Activated T-helper 2 cell treated with anti-CD3 and anti-CD28 coated beads, Interferon-gamma antibody, Interleukin-2, Interleukin-4, amounts not matched to agents 10 μg/mL and 5 μg/mL and 100 μg/mL, durations not matched to agents 14 hours and 24 hours and 36 hours (primary cell): ENCODE results near the gene LPP. TPM values are rescaled to one million over a fixed set of nuclear protein-coding genes. Genes with fewer than 3 reads are reported as not detected.

Source experiments
- DNase-seq: peaks from one replicate; pipeline ENCODE4 v3.0.0; 2021; ENCODE audit warnings: low spot score
- H3K27ac Mint-ChIP-seq: one replicate; pipeline ENCODE4 v1.8.0; 2021; ENCODE audit warnings: mixed read lengths
- H3K27me3 Mint-ChIP-seq: one replicate; pipeline ENCODE4 v1.8.0; 2021; ENCODE audit warnings: low read depth, mixed read lengths
- H3K36me3 Mint-ChIP-seq: one replicate; pipeline ENCODE4 v1.8.0; 2021; ENCODE audit warnings: low read depth, mixed read lengths
- H3K4me1 Mint-ChIP-seq: one replicate; pipeline ENCODE4 v1.8.0; 2021; ENCODE audit warnings: low read depth, mixed read lengths
- H3K4me3 Mint-ChIP-seq: one replicate; pipeline ENCODE4 v1.8.0; 2021; ENCODE audit warnings: low read depth, mild to moderate bottlenecking, moderate library complexity, mixed read lengths
- H3K9me3 Mint-ChIP-seq: one replicate; pipeline ENCODE4 v1.8.0; 2021; ENCODE audit warnings: mixed read lengths
- intact Hi-C: fragments of 100-400 bp; cut with micrococcal nuclease; formaldehyde crosslinking; loops from one replicate; pipeline ENCODE4 v1.15.1; 2023
- total RNA-seq: library from RNA; stranded (reverse); gene quantifications from 2 replicates; pipeline ENCODE4 v1.2.3, GENCODE V29; 2022

The LPP gene
- total RNA-seq, 1 donor from 2014 or later, result 54.5 TPM

DNA sequence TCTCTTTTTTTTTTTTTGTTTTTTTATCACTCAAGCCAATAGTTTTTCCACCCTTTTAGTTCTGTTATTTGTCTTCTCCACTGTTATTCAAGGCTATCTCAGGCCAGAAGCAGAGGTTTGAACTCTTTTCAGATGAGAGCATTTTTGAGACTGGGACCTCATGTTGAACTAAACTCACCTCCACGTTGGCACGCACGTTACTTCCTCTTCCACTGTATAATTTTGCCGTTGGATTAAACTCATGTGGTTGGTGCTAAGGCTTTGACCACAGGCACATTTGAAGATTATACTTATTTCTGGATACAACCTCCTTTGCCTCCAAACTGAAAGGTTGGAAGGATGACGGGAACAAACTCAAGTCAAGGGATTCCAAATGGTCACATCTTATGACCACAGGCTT is 516.5 kb downstream of the LPP start:
- intact Hi-C loops, result no loop called here
- H3K36me3 Mint-ChIP-seq, result peaks cover 4% of the 10 kb centered on the region
- no peak for DNase-seq
- no peak overlapping the region for H3K4me3 Mint-ChIP-seq
- no peaks in the 10 kb centered on the region for H3K9me3 Mint-ChIP-seq
- no peaks in the 10 kb centered on the region for H3K27me3 Mint-ChIP-seq
- no peak overlapping the region for H3K27ac Mint-ChIP-seq
- peaks cover 8% of the 10 kb centered on the region for H3K4me1 Mint-ChIP-seq

DNA sequence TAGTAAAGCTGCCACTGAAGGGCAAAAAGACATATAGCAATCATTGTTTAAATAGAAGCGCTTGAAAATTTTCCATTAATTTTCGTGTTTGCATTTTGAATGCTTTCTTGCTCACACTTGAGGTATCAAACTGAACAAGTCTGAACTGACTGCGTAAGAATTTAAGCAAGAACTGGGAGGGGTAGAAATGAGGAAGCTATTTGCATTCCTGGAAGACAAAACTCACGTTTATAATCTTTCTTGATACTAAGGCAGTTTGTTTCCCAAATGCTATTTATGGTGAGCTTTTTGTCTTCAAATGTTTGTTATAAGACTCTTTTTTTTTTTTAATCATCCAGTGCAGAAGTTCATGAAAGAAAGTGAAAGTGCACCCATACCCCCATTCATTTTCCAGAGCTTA is 518.0 kb downstream of the LPP start:
- DNase-seq, result no peak
- Mint-ChIP-seq H3K27ac (no peak overlapping the region), H3K4me3 (no peak overlapping the region), H3K27me3 (no peaks in the 10 kb centered on the region), H3K9me3 (no peaks in the 10 kb centered on the region), H3K4me1 (peaks cover 8% of the 10 kb centered on the region), H3K36me3 (peaks cover 4% of the 10 kb centered on the region)
- intact Hi-C loops, result no loop called here

DNA sequence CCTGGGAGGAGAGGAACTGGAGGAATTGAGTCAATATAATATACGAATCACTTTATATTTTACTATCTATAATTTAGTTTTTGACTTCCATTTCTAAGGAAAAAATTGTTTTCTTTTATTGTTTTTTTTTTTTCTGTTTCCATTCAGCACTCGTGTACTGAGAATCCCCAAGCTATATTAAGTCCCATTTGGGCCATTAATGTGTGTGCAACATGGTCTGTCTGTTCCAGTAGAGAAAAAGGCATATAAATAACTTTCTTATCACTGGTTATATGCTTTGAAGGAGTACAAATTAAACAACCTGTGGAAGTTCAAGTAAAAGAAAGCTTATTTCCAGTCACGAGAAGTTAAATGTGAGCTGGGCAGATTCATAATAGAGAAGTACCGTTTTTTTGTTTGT is 518.9 kb downstream of the LPP start:
- H3K4me3 Mint-ChIP-seq, result no peak overlapping the region
- H3K27me3 Mint-ChIP-seq, result no peaks in the 10 kb centered on the region
- H3K36me3 Mint-ChIP-seq, result peaks cover 4% of the 10 kb centered on the region
- no peak overlapping the region for H3K27ac Mint-ChIP-seq
- H3K9me3 Mint-ChIP-seq, result no peaks in the 10 kb centered on the region
- no peak for DNase-seq
- H3K4me1 Mint-ChIP-seq, result peaks cover 3% of the 10 kb centered on the region
- intact Hi-C loops, result no loop called here

DNA sequence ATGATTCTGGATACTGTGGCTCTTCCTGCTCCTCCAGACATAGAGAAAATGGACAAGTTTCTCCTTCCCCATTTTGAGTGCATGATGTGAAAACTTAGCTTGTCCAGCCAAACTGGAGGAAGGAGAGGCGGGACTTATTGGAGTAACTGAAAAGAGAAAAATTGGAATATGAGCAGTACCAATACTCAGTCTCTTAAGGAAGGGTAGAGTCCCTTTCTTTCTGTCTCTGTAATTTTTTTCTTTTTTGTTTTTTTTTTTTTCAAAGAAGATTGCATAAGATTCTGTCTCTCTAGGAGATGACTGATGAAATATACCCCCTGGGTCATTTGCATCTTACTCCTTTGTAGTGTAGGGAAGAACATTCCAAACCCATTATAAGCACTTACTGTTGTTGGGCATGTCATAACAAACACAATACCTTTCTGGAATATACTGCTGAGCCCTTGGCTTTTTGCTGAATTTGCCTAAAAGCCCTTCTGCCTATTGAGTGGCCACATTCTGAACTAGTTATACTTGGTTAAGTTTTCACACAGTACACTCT is 519.8 kb downstream of the LPP start:
- no peaks in the 10 kb centered on the region for H3K9me3 Mint-ChIP-seq
- no peak for DNase-seq
- H3K4me3 Mint-ChIP-seq, result no peak overlapping the region
- peaks cover 4% of the 10 kb centered on the region for H3K36me3 Mint-ChIP-seq
- no peak overlapping the region for H3K27ac Mint-ChIP-seq
- H3K4me1 Mint-ChIP-seq, result peaks cover 2% of the 10 kb centered on the region
- intact Hi-C loops, result no loop called here
- H3K27me3 Mint-ChIP-seq, result no peaks in the 10 kb centered on the region

DNA sequence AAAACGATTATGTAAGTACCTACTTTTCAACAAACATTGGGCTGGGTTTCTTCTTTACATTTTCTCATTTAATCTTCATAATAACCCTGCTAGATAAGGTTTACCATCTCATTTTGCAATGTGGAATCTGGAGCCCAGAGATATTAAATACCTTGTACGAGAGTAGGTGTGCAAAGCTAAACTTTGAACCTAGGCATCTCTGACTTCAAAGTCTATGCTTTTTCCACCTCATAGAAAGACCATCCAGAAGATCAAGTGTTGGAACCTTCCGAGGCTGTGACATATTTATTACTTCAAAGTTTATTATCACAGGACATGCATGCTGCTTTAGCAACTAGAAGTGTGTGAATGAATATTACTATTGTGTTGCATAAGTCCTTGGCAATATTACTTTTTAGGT is 520.6 kb downstream of the LPP start:
- Mint-ChIP-seq H3K27me3 (no peaks in the 10 kb centered on the region), H3K4me1 (no peaks in the 10 kb centered on the region), H3K36me3 (no peaks in the 10 kb centered on the region), H3K4me3 (no peak overlapping the region), H3K27ac (no peak overlapping the region), H3K9me3 (no peaks in the 10 kb centered on the region)
- no peak for DNase-seq
- intact Hi-C loops, result no loop called here

DNA sequence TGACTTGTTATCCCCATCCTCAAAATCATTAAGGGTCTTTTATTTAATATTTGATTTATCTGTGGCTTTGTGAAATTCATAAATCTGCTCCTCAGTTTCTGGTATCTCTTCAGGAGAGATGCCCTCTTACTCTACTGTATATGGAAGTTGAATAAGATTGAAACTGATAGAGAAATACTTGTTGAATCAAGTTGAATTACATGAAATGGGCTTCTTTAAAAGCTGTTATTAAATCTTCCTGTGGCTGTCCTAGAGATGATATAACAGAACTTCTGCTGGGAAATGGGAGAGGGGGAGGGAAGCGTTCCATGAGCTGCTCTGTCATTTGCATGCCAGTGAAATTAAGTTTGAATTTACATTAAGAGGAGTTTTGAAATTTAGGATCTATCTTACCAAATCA is 523.4 kb downstream of the LPP start:
- no peaks in the 10 kb centered on the region for H3K27me3 Mint-ChIP-seq
- H3K27ac Mint-ChIP-seq, result no peak overlapping the region
- H3K4me1 Mint-ChIP-seq, result peaks cover 6% of the 10 kb centered on the region
- no peak for DNase-seq
- intact Hi-C loops, result no loop called here
- no peaks in the 10 kb centered on the region for H3K36me3 Mint-ChIP-seq
- H3K9me3 Mint-ChIP-seq, result no peaks in the 10 kb centered on the region
- no peak overlapping the region for H3K4me3 Mint-ChIP-seq

DNA sequence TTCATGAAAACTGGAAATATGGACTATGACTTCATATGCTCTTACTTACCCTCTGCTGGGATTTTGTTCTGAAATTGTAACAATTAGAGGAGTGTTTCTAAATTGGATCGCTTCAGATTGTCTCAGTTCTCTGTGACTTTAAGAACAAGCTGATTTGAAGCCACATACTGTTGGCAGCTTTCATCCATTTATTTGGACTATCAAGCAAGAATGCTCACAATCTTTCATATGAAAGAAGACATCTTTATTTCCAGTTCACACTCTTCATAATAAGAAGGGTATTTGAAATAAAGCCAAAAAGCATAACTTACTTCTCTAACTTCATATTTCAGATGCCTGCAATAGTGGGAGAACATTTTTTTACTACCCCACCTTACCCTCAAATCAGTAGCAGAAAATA is 526.2 kb downstream of the LPP start:
- H3K9me3 Mint-ChIP-seq, result no peaks in the 10 kb centered on the region
- intact Hi-C loops, result loop anchor here (5.0 to 10.0 kb wide), 5 partner anchors 42 to 938 kb away; no protein-coding TSS in a partner anchor
- no peak overlapping the region for H3K27ac Mint-ChIP-seq

DNA sequence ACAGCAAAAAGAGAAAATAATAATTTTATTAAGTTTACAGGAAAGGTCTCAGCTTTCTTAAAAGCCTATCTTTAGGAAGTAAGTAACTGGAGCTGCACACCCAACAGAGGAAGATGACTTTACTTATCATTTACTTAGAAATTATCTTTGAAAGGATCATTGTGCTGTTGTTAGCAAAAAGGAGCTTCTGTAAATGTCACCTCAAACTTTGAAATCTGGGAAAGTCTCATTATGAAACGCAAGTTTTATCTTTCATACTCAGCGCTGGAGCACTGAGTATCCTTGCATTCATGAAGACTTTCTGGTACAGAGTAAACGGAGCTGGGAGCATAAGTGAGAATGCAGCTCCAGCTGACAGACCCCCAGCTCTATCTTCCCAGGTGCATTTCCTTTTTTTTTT is 526.6 kb downstream of the LPP start:
- H3K27ac Mint-ChIP-seq, result no peak overlapping the region
- peaks cover 7% of the 10 kb centered on the region for H3K36me3 Mint-ChIP-seq
- H3K4me3 Mint-ChIP-seq, result no peak overlapping the region
- peaks cover 27% of the 10 kb centered on the region for H3K4me1 Mint-ChIP-seq
- intact Hi-C loops, result loop anchor here (5.0 to 10.0 kb wide), 5 partner anchors 42 to 938 kb away; no protein-coding TSS in a partner anchor
- no peak for DNase-seq
- no peaks in the 10 kb centered on the region for H3K9me3 Mint-ChIP-seq
- no peaks in the 10 kb centered on the region for H3K27me3 Mint-ChIP-seq

More for the DNA sequence above, 526.2 kb downstream of the LPP start:
- DNase-seq, result no peak
- Mint-ChIP-seq H3K4me3 (no peak overlapping the region), H3K4me1 (peaks cover 25% of the 10 kb centered on the region), H3K36me3 (peaks cover 6% of the 10 kb centered on the region), H3K27me3 (no peaks in the 10 kb centered on the region)

DNA sequence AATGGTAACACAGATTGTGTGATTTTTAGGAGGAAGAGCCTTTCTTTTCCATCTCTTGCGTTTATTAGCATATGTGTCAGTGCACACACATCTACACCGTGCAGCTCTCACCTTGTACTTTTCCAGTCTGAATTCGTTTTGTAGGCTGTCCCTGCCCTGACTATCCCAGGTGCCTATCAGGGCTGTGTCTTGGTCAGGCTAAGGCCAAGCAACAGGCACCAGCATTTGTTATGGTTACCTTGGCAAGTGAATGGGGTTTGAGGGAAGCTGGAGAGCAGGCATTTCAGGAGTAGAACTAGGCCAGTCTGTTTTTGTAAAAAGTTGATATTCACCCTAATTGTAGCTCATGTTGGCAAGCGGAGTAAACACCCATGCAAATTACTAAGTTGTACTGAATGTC is 528.4 kb downstream of the LPP start:
- intact Hi-C loops, result loop anchor here (2.0 to 10.0 kb wide), 6 partner anchors 40 to 940 kb away; no protein-coding TSS in a partner anchor

DNA sequence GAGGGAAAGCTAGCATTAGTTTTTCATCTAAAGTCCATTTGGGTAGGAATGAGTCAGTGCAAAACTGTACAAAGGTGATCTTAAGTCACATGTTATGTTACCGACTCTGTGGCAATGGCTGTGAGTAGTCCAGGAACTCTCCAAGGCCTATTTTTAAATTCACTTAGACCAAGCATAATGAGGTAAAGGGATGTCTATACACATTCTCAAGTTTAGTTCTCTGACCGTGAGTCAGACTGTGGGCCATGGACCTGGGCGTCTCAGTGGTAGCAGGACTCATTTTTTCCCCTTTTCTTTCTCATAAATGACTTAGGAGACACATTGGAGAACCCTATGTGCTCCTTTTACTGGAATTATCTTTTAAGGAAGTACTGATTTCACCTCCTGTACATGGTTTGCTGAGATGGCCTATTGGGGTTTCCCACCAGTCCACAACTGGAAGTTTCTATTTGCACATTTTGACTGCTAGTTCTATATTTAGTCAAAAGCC is 529.1 kb downstream of the LPP start:
- H3K36me3 Mint-ChIP-seq, result peaks cover 7% of the 10 kb centered on the region
- peaks cover 41% of the 10 kb centered on the region for H3K4me1 Mint-ChIP-seq
- DNase-seq, result no peak
- no peaks in the 10 kb centered on the region for H3K9me3 Mint-ChIP-seq
- H3K4me3 Mint-ChIP-seq, result no peak overlapping the region
- no peaks in the 10 kb centered on the region for H3K27me3 Mint-ChIP-seq
- peak overlapping the region; percentile 78 for H3K27ac Mint-ChIP-seq
- intact Hi-C loops, result loop anchor here (1.0 to 10.0 kb wide), 12 partner anchors 17 to 941 kb away; no protein-coding TSS in a partner anchor

More for the DNA sequence above, 528.4 kb downstream of the LPP start:
- Mint-ChIP-seq H3K27me3 (no peaks in the 10 kb centered on the region), H3K27ac (peak overlapping the region; percentile 31), H3K4me1 (peaks cover 39% of the 10 kb centered on the region), H3K4me3 (no peak overlapping the region), H3K9me3 (no peaks in the 10 kb centered on the region), H3K36me3 (peaks cover 7% of the 10 kb centered on the region)
- no peak for DNase-seq

DNA sequence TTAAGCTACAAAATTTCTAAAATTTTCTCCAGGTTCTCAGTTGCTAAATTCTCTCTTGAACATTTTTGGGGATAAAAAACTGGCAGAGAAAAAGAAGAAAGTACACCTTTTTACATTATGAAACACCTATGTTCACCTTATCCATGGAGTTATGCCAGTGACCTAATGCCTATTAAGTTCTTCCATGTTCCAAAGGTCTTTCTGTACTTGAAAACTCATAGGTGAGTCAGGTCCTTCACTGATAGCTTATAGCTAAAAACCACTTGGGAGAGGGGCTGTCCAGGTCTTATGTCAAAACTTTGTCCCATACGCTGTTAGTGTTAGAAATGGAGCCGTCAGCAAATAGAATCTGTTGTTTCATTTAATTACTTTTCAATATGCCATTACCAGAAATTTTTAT is 530.3 kb downstream of the LPP start:
- Mint-ChIP-seq H3K27me3 (no peaks in the 10 kb centered on the region), H3K27ac (no peak overlapping the region)
- intact Hi-C loops, result loop anchor here (5.0 to 10.0 kb wide), 5 partner anchors 38 to 942 kb away; no protein-coding TSS in a partner anchor

DNA sequence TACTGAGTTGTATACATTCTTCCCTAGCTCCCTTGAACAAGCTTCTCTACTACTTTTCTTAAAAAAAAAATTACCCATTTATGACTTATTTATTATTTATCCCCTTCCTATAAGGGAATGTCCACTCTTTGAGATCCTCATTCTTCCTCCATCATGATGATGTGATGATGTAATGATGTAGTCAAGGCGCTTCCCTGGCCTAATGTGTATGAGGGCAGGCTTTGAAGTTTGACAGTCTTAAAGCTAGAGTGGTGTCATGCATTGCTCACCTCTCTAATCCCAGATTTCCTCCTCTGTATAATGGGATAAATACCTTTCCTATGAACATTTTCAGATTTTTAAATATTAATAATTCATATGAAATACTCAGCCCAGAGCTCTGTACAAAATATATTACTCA is 531.8 kb downstream of the LPP start:
- no peaks in the 10 kb centered on the region for H3K9me3 Mint-ChIP-seq
- H3K36me3 Mint-ChIP-seq, result peaks cover 11% of the 10 kb centered on the region
- DNase-seq, result no peak
- H3K4me3 Mint-ChIP-seq, result no peak overlapping the region
- H3K27ac Mint-ChIP-seq, result no peak overlapping the region
- H3K27me3 Mint-ChIP-seq, result no peaks in the 10 kb centered on the region
- peaks cover 46% of the 10 kb centered on the region for H3K4me1 Mint-ChIP-seq
- intact Hi-C loops, result loop anchor here (10.0 kb wide), 1 partner anchor 361 kb away; no protein-coding TSS in a partner anchor

More for the DNA sequence above, 530.3 kb downstream of the LPP start:
- DNase-seq, result no peak
- peaks cover 46% of the 10 kb centered on the region for H3K4me1 Mint-ChIP-seq
- no peaks in the 10 kb centered on the region for H3K9me3 Mint-ChIP-seq
- H3K4me3 Mint-ChIP-seq, result no peak overlapping the region
- peaks cover 11% of the 10 kb centered on the region for H3K36me3 Mint-ChIP-seq

DNA sequence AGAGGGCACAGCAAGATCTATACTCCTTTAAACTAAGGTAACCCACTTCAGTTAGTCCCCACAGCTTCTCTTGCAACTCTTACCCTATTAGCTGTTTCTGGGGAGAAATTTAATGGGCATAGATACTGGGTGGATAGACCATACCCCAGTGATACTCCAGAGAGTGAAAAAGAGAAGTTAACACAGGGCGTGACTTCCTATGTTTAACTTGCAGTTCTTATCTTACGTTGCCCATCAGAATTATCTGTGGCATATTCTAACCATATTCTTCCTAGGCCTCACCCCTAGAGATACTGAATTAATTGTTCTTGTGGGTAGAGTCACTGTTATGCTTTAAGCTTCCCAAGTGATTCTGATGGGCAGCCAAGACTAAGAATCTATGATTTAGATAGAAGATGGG is 532.4 kb downstream of the LPP start:
- Mint-ChIP-seq H3K4me3 (no peak overlapping the region), H3K9me3 (no peaks in the 10 kb centered on the region), H3K27ac (no peak overlapping the region), H3K36me3 (peaks cover 11% of the 10 kb centered on the region), H3K4me1 (peaks cover 46% of the 10 kb centered on the region), H3K27me3 (no peaks in the 10 kb centered on the region)
- intact Hi-C loops, result loop anchor here (10.0 kb wide), 1 partner anchor 362 kb away; no protein-coding TSS in a partner anchor
- no peak for DNase-seq
